Uterus (tissue), 4 donors: ENCODE data around the gene WDFY2. TPM values are rescaled to one million over a fixed set of nuclear protein-coding genes. Genes with fewer than 3 reads are reported as not detected.

Experiments used
- DNase-seq, 2 donors: peaks; one replicate each; pipeline ENCODE4 v3.0.0-alpha.2; 2019 to 2020
- H3K27ac ChIP-seq, 2 donors: fragments of 200-600 bp; sonication (generic); 1 replicate in 1 of 2; 2 replicates in 1 of 2; pipeline ENCODE4 v1.5.1; 2016 to 2018
- H3K27me3 ChIP-seq, 2 donors: fragments of 200-600 bp; sonication (generic); one replicate each; pipeline ENCODE4 v1.5.1; 2018 to 2019; ENCODE audit warnings: control low read depth in 1 of 2
- H3K36me3 ChIP-seq, 2 donors: fragments of 200-600 bp; sonication (generic); one replicate each; pipeline ENCODE4 v1.5.1; 2019; ENCODE audit warnings: control low read depth in 1 of 2
- H3K4me1 ChIP-seq, 2 donors: fragments of 200-600 bp; sonication (generic); one replicate each; pipeline ENCODE4 v1.5.1; 2018 to 2019; ENCODE audit warnings: control low read depth in 1 of 2
- H3K4me3 ChIP-seq, 2 donors: fragments of 200-600 bp; sonication (generic); 1 replicate in 1 of 2; 2 replicates in 1 of 2; pipeline ENCODE4 v1.5.1; 2018 to 2019; ENCODE audit warnings: mild to moderate bottlenecking in 1 of 2
- H3K9me3 ChIP-seq, 2 donors: fragments of 200-600 bp; sonication (generic); one replicate each; pipeline ENCODE4 v1.5.1; 2019; ENCODE audit warnings: control low read depth in 1 of 2
- POLR2A ChIP-seq, 2 donors: fragments of 450-650 bp; IDR thresholded peaks; one replicate each; pipeline ENCODE4 v1.6.1; 2016; ENCODE audit warnings: antibody characterized with exemption in 2 of 2, mild to moderate bottlenecking in 1 of 2, moderate library complexity in 1 of 2
- intact Hi-C: fragments of 100-400 bp; cut with DNase I; formaldehyde crosslinking; loops from one replicate; pipeline ENCODE4 v1.15.1; 2023; ENCODE audit warnings: low total_unique reads
- total RNA-seq, 4 donors: library from RNA; depleted of rRNA in 3 of 4; stranded (reverse); fragments of >200 nt in 3 of 4; gene quantifications; one replicate each; pipeline versions ENCODE4 v1.1.0 to v1.2.4, GENCODE V29; 2014 to 2023
- TF ChIP-seq, protein P1 (sequence below), 4 experiments: fragments of 200-600 bp in 2 of 4; fragments of 450-650 bp in 2 of 4; sonication (generic) in 2 of 4; IDR thresholded peaks; one replicate each; pipeline ENCODE4 v1.5.1; 2016 to 2019; ENCODE audit warnings: antibody characterized with exemption in 4 of 4, mild to moderate bottlenecking in 2 of 4, moderate library complexity in 1 of 4
- donor health status: DM: yes; HTN: yes; CAD: no.

The WDFY2 gene
- total RNA-seq, 4 donors from 2014 or later, result 7.9 to 21.0 (median 9.1) TPM

DNA sequence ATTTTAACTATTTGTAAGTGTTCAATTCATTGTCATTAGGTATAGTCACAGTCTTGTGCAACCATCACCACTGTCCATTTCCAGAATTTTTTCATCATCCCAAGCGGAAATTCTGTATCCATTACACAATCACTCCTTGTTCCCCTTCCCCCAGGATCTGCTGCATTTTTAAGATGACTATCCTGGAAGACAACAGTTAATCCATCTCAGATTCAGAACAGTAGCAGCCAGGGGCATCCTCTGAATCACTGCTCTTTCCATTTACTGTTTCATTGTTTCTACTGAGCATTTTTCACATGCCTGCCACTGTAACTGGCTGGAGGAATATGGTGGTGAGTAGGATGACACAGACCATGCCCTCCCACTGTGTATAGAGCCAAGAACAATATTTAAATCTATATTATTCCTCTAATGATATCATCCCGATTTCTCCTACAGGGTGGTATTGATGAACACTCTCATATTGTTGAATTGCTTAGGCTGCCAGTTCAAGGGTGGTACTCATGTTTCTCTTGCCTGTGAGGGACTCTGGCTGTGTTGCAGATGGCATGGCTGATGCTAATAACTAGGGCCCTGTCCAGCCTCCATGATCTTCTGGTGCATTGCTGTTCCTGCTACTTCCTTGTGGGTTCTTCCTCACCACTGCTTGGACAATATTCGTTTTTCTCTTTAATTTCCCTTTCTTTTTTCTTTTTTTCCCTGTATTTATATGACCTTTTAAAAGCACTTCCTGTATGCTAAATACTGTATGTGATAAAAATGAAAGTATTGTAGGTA is 59.0 kb downstream of the WDFY2 start:
- Histone ChIP-seq H3K4me3 (no peak overlapping the region), H3K27ac (no peak overlapping the region), H3K4me1 (peaks cover 0 to 12% of the 10 kb centered on the region in 2 donors), H3K9me3 (no peaks in the 10 kb centered on the region), H3K27me3 (no peaks in the 10 kb centered on the region), H3K36me3 (no peaks in the 10 kb centered on the region)
- DNase-seq, result no peak
- intact Hi-C loops, result no loop called here
- TF ChIP-seq, protein P1, sequence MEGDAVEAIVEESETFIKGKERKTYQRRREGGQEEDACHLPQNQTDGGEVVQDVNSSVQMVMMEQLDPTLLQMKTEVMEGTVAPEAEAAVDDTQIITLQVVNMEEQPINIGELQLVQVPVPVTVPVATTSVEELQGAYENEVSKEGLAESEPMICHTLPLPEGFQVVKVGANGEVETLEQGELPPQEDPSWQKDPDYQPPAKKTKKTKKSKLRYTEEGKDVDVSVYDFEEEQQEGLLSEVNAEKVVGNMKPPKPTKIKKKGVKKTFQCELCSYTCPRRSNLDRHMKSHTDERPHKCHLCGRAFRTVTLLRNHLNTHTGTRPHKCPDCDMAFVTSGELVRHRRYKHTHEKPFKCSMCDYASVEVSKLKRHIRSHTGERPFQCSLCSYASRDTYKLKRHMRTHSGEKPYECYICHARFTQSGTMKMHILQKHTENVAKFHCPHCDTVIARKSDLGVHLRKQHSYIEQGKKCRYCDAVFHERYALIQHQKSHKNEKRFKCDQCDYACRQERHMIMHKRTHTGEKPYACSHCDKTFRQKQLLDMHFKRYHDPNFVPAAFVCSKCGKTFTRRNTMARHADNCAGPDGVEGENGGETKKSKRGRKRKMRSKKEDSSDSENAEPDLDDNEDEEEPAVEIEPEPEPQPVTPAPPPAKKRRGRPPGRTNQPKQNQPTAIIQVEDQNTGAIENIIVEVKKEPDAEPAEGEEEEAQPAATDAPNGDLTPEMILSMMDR (IDR thresholded peaks at IDR 0.05), result no peak
- no peak for TF ChIP-seq POLR2A (IDR thresholded peaks at IDR 0.05)

DNA sequence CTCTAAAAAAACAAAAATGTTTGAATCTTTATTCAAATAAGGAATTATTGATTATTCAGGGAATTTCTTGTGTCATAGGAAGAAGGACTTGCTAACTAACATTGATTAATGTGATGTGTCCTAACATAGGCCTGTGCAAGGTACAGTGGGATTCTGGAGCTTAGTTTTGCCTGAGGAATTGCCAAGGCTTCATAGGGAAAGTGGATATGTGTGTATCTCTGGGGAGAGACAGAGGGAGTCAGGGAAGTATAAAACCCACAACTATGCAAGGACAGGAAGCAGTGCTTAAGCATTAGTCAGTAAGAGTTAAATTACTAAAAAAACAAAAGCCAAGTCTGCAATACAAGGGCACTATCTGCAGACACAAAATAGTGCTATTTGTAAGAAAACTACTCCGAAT is 59.6 kb downstream of the WDFY2 start:
- Histone ChIP-seq H3K27ac (no peak overlapping the region), H3K4me3 (no peak overlapping the region), H3K4me1 (peaks cover 0 to 12% of the 10 kb centered on the region in 2 donors)

DNA sequence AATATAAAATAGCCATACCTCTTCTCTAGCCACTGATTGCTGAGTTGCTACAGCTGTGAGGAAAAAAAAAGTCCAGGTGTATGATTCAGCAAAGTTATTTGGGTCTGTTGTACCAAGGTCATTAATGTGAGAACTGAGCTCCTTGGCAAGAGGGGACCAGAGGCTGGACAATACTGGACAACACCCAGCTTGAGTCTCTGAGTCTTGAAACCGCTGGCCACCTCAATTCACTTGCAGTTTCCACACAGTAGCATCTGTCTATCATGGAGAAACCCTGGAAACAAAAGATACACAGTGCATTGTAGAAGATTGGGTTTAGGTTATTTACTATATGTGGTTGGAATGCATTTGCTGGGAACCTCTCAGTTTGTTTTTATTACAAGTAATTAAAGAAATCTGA is 60.4 kb downstream of the WDFY2 start:
- no peaks in the 10 kb centered on the region for H3K36me3 ChIP-seq
- no peaks in the 10 kb centered on the region for H3K27me3 ChIP-seq
- no peak overlapping the region for H3K4me3 ChIP-seq
- no peaks in the 10 kb centered on the region for H3K9me3 ChIP-seq
- peaks cover 0 to 12% of the 10 kb centered on the region in 2 donors for H3K4me1 ChIP-seq
- TF ChIP-seq, protein P1 (IDR thresholded peaks at IDR 0.05), result no peak
- no peak for TF ChIP-seq POLR2A (IDR thresholded peaks at IDR 0.05)
- intact Hi-C loops, result no loop called here
- H3K27ac ChIP-seq, result no peak overlapping the region
- DNase-seq, result no peak

More for the DNA sequence above, 59.6 kb downstream of the WDFY2 start:
- intact Hi-C loops, result no loop called here
- no peaks in the 10 kb centered on the region for H3K9me3 ChIP-seq
- H3K27me3 ChIP-seq, result no peaks in the 10 kb centered on the region
- DNase-seq, result no peak
- H3K36me3 ChIP-seq, result no peaks in the 10 kb centered on the region
- no peak for TF ChIP-seq POLR2A (IDR thresholded peaks at IDR 0.05)
- TF ChIP-seq, protein P1 (IDR thresholded peaks at IDR 0.05), result no peak

DNA sequence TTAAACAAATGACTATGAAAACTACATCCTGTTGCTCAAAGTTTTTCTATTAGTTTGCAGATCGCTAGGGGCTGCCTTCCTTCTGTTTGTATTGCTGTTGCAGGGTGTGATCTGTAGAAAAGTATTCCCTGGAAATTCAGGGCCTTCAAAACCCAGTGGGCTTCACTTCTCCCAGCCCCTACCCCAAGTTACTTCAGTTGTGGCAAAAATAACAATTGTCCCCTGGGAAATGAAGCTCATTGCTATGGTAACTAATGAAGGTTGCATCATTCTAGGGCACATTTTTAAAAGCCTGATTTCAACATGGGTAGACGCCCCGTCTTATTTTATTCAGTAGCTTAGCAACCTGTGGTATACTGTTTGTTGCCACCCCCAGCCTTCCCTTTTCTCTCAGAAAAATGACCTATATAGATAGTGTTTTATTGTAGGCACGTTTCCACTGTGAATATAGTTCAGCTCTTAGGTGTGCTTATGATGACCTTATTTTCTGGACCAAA is 60.9 kb downstream of the WDFY2 start:
- Histone ChIP-seq H3K27me3 (no peaks in the 10 kb centered on the region), H3K36me3 (no peaks in the 10 kb centered on the region), H3K4me1 (peaks cover 0 to 12% of the 10 kb centered on the region in 2 donors), H3K4me3 (no peak overlapping the region), H3K9me3 (no peaks in the 10 kb centered on the region), H3K27ac (no peak overlapping the region)
- intact Hi-C loops, result no loop called here
- no peak for TF ChIP-seq POLR2A (IDR thresholded peaks at IDR 0.05)
- TF ChIP-seq, protein P1 (IDR thresholded peaks at IDR 0.05), result no peak
- no peak for DNase-seq
